Activated CD4-positive, alpha-beta memory T cell treated with anti-CD3 and anti-CD28 coated beads for 36 hours (primary cell): Measurements from ENCODE around the gene NAALADL1. TPM values are rescaled to one million over a fixed set of nuclear protein-coding genes. Genes with fewer than 3 reads are reported as not detected.
A peak's percentile ranks its signal among the peaks of the same experiment; 100 is the strongest.

Experiments
- CTCF ChIA-PET: fragments of 350-600 bp; sonication (Branson Sonifier 250); formaldehyde crosslinking; loops from one replicate; lab custom pipeline; 2021; ENCODE audit warnings: antibody characterized with exemption, inconsistent platforms; lab: Charles Lee
- POLR2A ChIA-PET: fragments of 350-600 bp; sonication (Branson Sonifier 250); formaldehyde crosslinking; loops from one replicate; lab custom pipeline; 2021; ENCODE audit warnings: antibody characterized with exemption; lab: Charles Lee
- DNase-seq: peaks from one replicate; pipeline ENCODE4 v3.0.0-alpha.2; 2020
- H3K27ac Mint-ChIP-seq: one replicate; pipeline ENCODE4 v1.8.0; 2021; ENCODE audit warnings: mixed read lengths
- H3K27me3 Mint-ChIP-seq: one replicate; pipeline ENCODE4 v1.8.0; 2021; ENCODE audit warnings: mixed read lengths
- H3K36me3 Mint-ChIP-seq: one replicate; pipeline ENCODE4 v1.8.0; 2021; ENCODE audit warnings: mixed read lengths
- H3K4me1 Mint-ChIP-seq: one replicate; pipeline ENCODE4 v1.8.0; 2021; ENCODE audit warnings: low read depth, mixed read lengths
- H3K4me3 Mint-ChIP-seq: one replicate; pipeline ENCODE4 v1.8.0; 2021; ENCODE audit warnings: mild to moderate bottlenecking, mixed read lengths
- H3K9me3 Mint-ChIP-seq: one replicate; pipeline ENCODE4 v1.8.0; 2021; ENCODE audit warnings: mixed read lengths
- intact Hi-C: fragments of 100-400 bp; cut with micrococcal nuclease; formaldehyde crosslinking; loops from one replicate; pipeline ENCODE4 v1.15.1; 2023
- total RNA-seq, 2 experiments: library from RNA; stranded (reverse); gene quantifications; one replicate each; pipeline ENCODE4 v1.2.3, GENCODE V29; 2021

The NAALADL1 gene
- total RNA-seq, 2 experiments from 2014 or later = 13.8 to 15.2 TPM

DNA sequence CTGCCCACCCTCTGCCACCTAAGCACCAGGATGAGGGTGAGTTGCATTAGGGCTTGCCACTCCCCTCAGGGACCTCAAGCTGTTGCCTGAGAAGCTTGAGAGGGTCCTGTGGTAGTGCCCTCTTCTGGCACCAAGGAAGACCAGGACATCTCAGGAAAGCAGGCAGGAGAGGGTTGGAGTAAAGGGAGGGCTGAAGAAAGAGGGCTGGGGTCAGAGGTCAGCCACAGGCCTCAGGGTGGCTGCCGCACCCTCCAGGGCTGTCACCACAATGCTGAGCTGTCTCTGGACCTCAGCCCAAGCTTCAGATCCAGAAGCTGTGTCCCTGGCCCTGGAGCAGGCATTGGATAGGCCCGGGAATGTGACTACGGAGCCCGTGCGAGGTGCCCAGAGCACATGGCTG, 13.3 kb downstream of the NAALADL1 start:
- H3K27ac Mint-ChIP-seq = no peak overlapping the region
- CTCF ChIA-PET = interaction anchor here (1.0 kb wide), 1 partner anchor 31 kb away, joined by 5 read pairs; the partner anchor contains the start of gene ARL2
- no peaks in the 10 kb centered on the region for H3K27me3 Mint-ChIP-seq
- peaks cover 10% of the 10 kb centered on the region for H3K36me3 Mint-ChIP-seq
- no peak for DNase-seq
- peaks cover 21% of the 10 kb centered on the region for H3K4me1 Mint-ChIP-seq
- H3K9me3 Mint-ChIP-seq = no peaks in the 10 kb centered on the region
- intact Hi-C loops = no loop called here
- POLR2A ChIA-PET = no interaction called here
- H3K4me3 Mint-ChIP-seq = no peak overlapping the region

- intact Hi-C loops = no loop called here
- Mint-ChIP-seq H3K9me3 (no peaks in the 10 kb centered on the region), H3K27me3 (no peaks in the 10 kb centered on the region), H3K4me1 (peaks cover 21% of the 10 kb centered on the region), H3K4me3 (no peak overlapping the region), H3K27ac (no peak overlapping the region), H3K36me3 (peaks cover 10% of the 10 kb centered on the region)
- ChIA-PET CTCF (interaction anchor here (3.4 kb wide), 1 partner anchor 30 kb away, joined by 13 read pairs; the partner anchor contains the start of gene ARL2), POLR2A (no interaction called here)
- no peak for DNase-seq
Observed at GRCh38 chr11:65043881-65044501, 14.4 kb downstream of the NAALADL1 start.

GRCh38 chr11:65042891-65043290, 15.5 kb downstream of the NAALADL1 start:
- Mint-ChIP-seq H3K27ac (no peak overlapping the region), H3K36me3 (peaks cover 10% of the 10 kb centered on the region), H3K9me3 (no peaks in the 10 kb centered on the region), H3K4me3 (peak overlapping the region; percentile 86), H3K4me1 (peaks cover 18% of the 10 kb centered on the region), H3K27me3 (no peaks in the 10 kb centered on the region)
- ChIA-PET POLR2A (no interaction called here), CTCF (interaction anchor here (0.6 to 3.4 kb wide), 2 partner anchors 29 to 1268 kb away, joined by 3 to 13 read pairs; partner anchors contain the start of gene ARL2)
- intact Hi-C loops = no loop called here
- no peak for DNase-seq

DNA sequence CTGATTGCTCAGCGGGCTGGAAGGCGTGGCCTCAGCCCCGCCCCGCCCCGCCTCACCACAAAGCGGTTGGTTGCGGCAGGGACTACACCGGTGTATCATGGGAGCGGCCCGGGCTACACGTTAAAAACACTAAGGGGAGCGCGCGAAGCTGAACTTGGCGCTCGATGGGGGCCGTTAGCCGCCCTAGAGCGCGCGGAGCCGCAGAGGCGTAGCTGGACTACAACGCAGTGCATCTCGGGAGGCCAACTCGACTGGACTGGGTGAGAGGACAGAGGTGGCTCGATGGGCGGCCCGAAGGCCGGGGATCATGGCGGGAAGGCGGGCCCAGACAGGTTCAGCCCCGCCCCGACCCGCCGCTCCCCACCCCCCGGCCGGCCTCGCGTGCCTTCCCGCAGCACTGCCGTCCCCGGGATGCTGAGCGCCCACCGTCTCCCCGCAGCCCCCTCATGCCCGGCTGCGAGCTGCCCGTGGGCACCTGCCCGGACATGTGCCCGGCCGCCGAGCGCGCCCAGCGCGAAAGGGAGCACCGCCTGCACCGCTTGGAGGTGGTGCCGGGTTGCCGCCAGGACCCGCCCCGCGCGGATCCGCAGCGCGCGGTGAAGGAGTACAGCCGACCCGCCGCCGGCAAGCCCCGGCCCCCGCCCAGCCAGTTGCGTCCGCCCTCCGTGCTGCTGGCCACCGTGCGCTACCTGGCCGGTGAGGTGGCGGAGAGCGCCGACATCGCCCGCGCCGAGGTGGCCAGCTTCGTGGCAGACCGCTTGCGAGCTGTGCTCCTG, 17.3 kb downstream of the NAALADL1 start, which contains the start of gene SAC3D1:
TSS of gene SAC3D1 (plus strand) at position 364 of the 776 bp plus-strand sequence. CDS start at position 447, 83 bp downstream.
- POLR2A ChIA-PET = interaction anchor here (0.9 to 3.3 kb wide), 6 partner anchors 27 to 262 kb away, joined by 3 to 16 read pairs (median 4); partner anchors contain the start of genes ARL2, CDCA5, FAU and SF1
- no peaks in the 10 kb centered on the region for H3K9me3 Mint-ChIP-seq
- DNase-seq = peak; percentile 94
- H3K4me1 Mint-ChIP-seq = peaks cover 7% of the 10 kb centered on the region
- no peaks in the 10 kb centered on the region for H3K27me3 Mint-ChIP-seq
- CTCF ChIA-PET = interaction anchor here (0.6 to 3.4 kb wide), 6 partner anchors 12 to 195 kb away, joined by 3 to 13 read pairs (median 3); partner anchors contain the start of gene ARL2
- peaks cover 10% of the 10 kb centered on the region for H3K36me3 Mint-ChIP-seq
- peak within 1 kb of the TSS; percentile 87 for H3K4me3 Mint-ChIP-seq
- intact Hi-C loops = loop anchor here (1.0 to 2.0 kb wide), 4 partner anchors 14 to 262 kb away; partner anchors contain the start of genes CDCA5, SF1, SNX15 and ZFPL1
- H3K27ac Mint-ChIP-seq = peak within 1 kb of the TSS; percentile 97

DNA sequence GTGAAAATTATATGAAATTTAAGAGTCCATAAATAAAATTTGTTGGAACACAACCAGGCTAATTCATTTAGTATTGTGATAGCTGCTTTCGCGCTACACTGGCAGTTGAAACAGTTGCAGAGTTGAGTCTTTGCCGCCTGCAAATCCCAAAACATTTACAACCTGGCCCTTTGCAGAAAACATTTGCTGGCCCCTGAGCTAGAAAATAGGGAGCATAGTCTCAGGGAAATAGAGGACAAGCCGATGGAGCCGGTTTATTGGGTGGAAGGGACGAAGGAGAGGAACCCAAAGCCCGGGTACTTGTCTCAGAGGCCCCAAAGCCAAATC, 17.9 kb downstream of the NAALADL1 start:
- H3K9me3 Mint-ChIP-seq = no peaks in the 10 kb centered on the region
- H3K4me1 Mint-ChIP-seq = peaks cover 7% of the 10 kb centered on the region
- peak overlapping the region; percentile 97 for H3K27ac Mint-ChIP-seq
- intact Hi-C loops = loop anchor here (1.0 to 2.0 kb wide), 3 partner anchors 13 to 262 kb away; partner anchors contain the start of genes SF1 and SNX15
- H3K27me3 Mint-ChIP-seq = no peaks in the 10 kb centered on the region
- no peak for DNase-seq
- ChIA-PET POLR2A (interaction anchor here (0.9 to 3.3 kb wide), 5 partner anchors 26 to 81 kb away, joined by 3 to 16 read pairs (median 3); partner anchors contain the start of genes ARL2, CDCA5, FAU and ZFPL1), CTCF (interaction anchor here (0.6 to 3.4 kb wide), 6 partner anchors 11 to 194 kb away, joined by 3 to 13 read pairs (median 3); partner anchors contain the start of gene ARL2)
- H3K36me3 Mint-ChIP-seq = peaks cover 10% of the 10 kb centered on the region
- peak overlapping the region; percentile 87 for H3K4me3 Mint-ChIP-seq

GRCh38 chr11:65036931-65037330, 21.4 kb downstream of the NAALADL1 start:
- Mint-ChIP-seq H3K4me3 (no peak overlapping the region), H3K27me3 (no peaks in the 10 kb centered on the region), H3K9me3 (no peaks in the 10 kb centered on the region), H3K27ac (no peak overlapping the region), H3K4me1 (peaks cover 2% of the 10 kb centered on the region), H3K36me3 (no peaks in the 10 kb centered on the region)
- ChIA-PET POLR2A (no interaction called here), CTCF (interaction anchor here (0.6 to 0.7 kb wide), 2 partner anchors 9 to 12 kb away, joined by 3 to 6 read pairs; no protein-coding TSS in a partner anchor)
- DNase-seq = no peak
- intact Hi-C loops = no loop called here

GRCh38 chr11:65035579-65035978, 22.8 kb downstream of the NAALADL1 start:
- no peaks in the 10 kb centered on the region for H3K36me3 Mint-ChIP-seq

DNA sequence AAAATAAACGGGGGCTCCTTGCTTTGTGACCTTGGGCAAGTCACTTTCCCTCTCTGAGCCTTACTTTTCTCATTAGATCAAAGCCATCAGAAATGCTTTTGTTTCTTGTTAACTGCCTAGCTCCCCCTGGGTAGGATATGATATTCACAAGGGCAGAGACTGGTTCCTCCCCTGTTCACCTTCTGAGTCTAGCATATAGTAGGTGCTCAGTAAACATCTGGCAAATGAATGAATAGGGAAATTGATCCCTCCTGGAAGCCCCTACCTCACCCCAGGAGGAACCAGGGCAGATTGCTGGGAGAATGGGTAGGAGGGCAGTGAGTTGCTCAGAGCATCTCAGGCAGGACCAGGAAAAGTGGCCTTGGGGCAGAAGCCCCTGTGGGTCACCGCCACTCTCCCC, 23.9 kb downstream of the NAALADL1 start:
- DNase-seq = no peak
- intact Hi-C loops = no loop called here
- no peak overlapping the region for H3K4me3 Mint-ChIP-seq
- no peaks in the 10 kb centered on the region for H3K36me3 Mint-ChIP-seq
- H3K27ac Mint-ChIP-seq = no peak overlapping the region
- POLR2A ChIA-PET = no interaction called here
- CTCF ChIA-PET = no interaction called here
- H3K27me3 Mint-ChIP-seq = no peaks in the 10 kb centered on the region
- H3K9me3 Mint-ChIP-seq = no peaks in the 10 kb centered on the region
- no peaks in the 10 kb centered on the region for H3K4me1 Mint-ChIP-seq

More at GRCh38 chr11:65035579-65035978, 22.8 kb downstream of the NAALADL1 start:
- Mint-ChIP-seq H3K4me1 (peaks cover 1% of the 10 kb centered on the region), H3K27me3 (no peaks in the 10 kb centered on the region), H3K4me3 (no peak overlapping the region), H3K27ac (no peak overlapping the region), H3K9me3 (no peaks in the 10 kb centered on the region)
- POLR2A ChIA-PET = no interaction called here
- no peak for DNase-seq
- CTCF ChIA-PET = no interaction called here
- intact Hi-C loops = no loop called here

GRCh38 chr11:65032216-65032615, 26.1 kb downstream of the NAALADL1 start:
- Mint-ChIP-seq H3K4me3 (no peak overlapping the region), H3K36me3 (no peaks in the 10 kb centered on the region), H3K27ac (no peak overlapping the region), H3K9me3 (no peaks in the 10 kb centered on the region), H3K4me1 (peaks cover 8% of the 10 kb centered on the region), H3K27me3 (no peaks in the 10 kb centered on the region)
- no peak for DNase-seq
- intact Hi-C loops = no loop called here
- POLR2A ChIA-PET = no interaction called here
- CTCF ChIA-PET = interaction anchor here (0.6 to 1.7 kb wide), 3 partner anchors 18 to 284 kb away, joined by 3 to 5 read pairs (median 3); partner anchors contain the start of gene ARL2

GRCh38 chr11:65027213-65028067, 30.9 kb downstream of the NAALADL1 start, which contains the start of gene SNX15:
Gene SNX15, plus strand, starts transcription at chr11:65027439. Its CDS starts 99 bp downstream, at chr11:65027538.
- ChIA-PET POLR2A (interaction anchor here (1.2 to 1.7 kb wide), 2 partner anchors 13 to 72 kb away, joined by 3 to 7 read pairs; partner anchors contain the start of gene ARL2), CTCF (interaction anchor here (0.7 to 6.9 kb wide), 7 partner anchors 13 to 710 kb away, joined by 3 to 59 read pairs (median 3); partner anchors contain the start of genes ARL2, SAC3D1 and ZNHIT2)
- Mint-ChIP-seq H3K36me3 (no peaks in the 10 kb centered on the region), H3K27ac (peak within 1 kb of the TSS; percentile 86), H3K9me3 (no peaks in the 10 kb centered on the region), H3K4me1 (peaks cover 14% of the 10 kb centered on the region), H3K4me3 (peak within 1 kb of the TSS; percentile 65), H3K27me3 (no peaks in the 10 kb centered on the region)
- intact Hi-C loops = loop anchor here (1.0 to 5.0 kb wide), 7 partner anchors 13 to 180 kb away; partner anchors contain the start of genes ATG2A, CDCA5, PPP2R5B and ZFPL1
- DNase-seq = peak; percentile 95
